PC-3 (cell line): ENCODE data around the gene PTPMT1.
"Not testable (repeated sequence)": the region's sequence is repeated elsewhere in the genome, so short reads cannot be mapped to it uniquely, and the experiment has no call there.

Source experiments
- EZH2 ChIP-seq: fragments of 300-600 bp; sonication (generic); IDR thresholded peaks from one replicate; pipeline ENCODE4 v1.6.1; 2017; ENCODE audit warnings: antibody characterized with exemption, mild to moderate bottlenecking, low read length; ENCODE audit not compliant: unreplicated experiment
- TF ChIP-seq, protein P1 (sequence below): fragments of 300-600 bp; sonication (generic); conservative IDR thresholded peaks from 2 replicates; pipeline ENCODE4 v1.5.1; 2017; ENCODE audit warnings: antibody characterized with exemption, low read depth, mild to moderate bottlenecking, low read length

DNA sequence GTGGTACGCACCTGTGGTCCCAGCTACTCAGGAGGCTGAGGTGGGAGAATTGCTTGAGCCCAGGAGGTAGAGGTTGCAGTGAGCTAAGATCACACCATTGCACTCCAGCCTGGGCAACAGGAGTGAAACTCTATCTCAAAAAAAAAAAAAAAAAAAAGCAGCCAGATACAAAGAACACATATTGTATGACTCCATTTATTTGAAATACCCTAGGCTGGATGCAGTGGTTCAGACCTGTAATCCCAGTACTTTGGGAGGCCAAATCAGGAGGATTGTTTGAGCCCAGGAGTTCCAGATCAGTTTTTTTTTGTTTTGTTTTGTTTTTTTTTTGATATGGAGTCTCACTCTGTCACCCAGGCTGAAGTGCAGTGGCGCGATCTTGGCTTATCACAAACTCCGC is 3.0 kb upstream of the PTPMT1 start:
- TF ChIP-seq, protein P1, sequence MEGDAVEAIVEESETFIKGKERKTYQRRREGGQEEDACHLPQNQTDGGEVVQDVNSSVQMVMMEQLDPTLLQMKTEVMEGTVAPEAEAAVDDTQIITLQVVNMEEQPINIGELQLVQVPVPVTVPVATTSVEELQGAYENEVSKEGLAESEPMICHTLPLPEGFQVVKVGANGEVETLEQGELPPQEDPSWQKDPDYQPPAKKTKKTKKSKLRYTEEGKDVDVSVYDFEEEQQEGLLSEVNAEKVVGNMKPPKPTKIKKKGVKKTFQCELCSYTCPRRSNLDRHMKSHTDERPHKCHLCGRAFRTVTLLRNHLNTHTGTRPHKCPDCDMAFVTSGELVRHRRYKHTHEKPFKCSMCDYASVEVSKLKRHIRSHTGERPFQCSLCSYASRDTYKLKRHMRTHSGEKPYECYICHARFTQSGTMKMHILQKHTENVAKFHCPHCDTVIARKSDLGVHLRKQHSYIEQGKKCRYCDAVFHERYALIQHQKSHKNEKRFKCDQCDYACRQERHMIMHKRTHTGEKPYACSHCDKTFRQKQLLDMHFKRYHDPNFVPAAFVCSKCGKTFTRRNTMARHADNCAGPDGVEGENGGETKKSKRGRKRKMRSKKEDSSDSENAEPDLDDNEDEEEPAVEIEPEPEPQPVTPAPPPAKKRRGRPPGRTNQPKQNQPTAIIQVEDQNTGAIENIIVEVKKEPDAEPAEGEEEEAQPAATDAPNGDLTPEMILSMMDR: not testable (repeated sequence)
- not testable (repeated sequence) for TF ChIP-seq EZH2
